HG02623 (cell line): Measurements from ENCODE around the gene CDKAL1.
"Not testable (repeated sequence)": the region's sequence is repeated elsewhere in the genome, so short reads cannot be mapped to it uniquely, and the experiment has no call there.

Experiments used
- ATAC-seq: cut with Tn5 transposase; IDR thresholded peaks from one replicate; pipeline ENCODE4 v1.9.1; 2021; ENCODE audit warnings: moderate library complexity; ENCODE audit not compliant: unreplicated experiment

Gene CDKAL1

DNA sequence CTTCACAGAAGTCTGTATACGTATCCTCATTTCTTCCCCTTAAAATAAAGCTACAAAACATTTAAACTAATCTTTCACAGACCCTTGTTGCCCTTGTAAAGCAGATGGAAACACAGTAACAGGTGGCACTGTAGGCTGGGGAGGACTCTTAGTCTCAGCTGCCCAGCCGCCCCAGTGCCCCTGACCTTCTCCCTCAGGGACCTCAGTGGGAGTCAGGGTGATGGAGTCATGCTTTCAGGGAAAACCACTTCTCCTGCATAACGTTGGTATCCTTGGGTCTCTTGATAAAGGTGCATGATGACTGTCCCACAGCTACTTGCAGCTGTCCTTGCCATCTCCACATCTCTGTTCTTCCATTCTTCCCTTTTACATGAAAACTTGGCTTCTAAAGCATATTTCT lies 198.6 kb downstream of the CDKAL1 start:
- no peak for ATAC-seq

DNA sequence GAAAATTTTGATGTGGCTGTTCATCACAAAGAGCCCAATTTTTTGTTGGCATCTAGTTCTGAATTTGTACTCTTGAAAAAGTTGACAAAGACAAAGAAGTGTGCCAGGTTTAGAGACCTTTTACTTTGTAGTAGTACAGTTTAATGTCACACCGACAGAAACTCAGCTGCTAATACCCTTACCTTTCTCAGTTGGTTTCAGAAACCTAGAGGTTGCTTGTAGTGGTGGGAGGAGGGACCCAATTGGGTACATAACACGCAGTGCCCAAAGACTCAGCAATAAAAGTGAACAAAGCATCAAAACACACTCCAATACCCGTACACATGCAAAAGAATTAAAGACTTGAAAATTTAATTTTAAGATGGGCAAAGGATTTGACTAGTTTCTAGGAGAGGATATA lies 203.7 kb downstream of the CDKAL1 start:
- ATAC-seq: no peak

DNA sequence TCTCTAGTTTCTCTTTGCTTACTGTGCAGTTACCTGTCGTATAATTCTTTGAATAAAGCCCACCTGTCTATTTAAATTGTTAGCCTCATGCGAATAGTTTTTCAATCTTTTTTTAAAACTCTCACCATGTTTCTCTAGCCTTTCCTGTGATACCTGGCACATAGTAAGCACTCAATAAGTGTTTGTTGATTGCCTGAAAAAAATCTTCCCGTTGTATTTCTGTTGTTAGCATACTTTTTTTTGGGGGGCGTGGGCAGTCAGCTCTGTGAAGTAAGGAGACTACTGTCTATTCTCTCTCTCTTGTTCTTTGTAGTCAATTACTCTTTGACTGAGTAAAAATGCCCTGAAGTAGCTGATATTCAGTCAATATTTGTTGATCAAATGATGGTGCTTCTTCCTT lies 205.8 kb downstream of the CDKAL1 start:
- no peak for ATAC-seq

DNA sequence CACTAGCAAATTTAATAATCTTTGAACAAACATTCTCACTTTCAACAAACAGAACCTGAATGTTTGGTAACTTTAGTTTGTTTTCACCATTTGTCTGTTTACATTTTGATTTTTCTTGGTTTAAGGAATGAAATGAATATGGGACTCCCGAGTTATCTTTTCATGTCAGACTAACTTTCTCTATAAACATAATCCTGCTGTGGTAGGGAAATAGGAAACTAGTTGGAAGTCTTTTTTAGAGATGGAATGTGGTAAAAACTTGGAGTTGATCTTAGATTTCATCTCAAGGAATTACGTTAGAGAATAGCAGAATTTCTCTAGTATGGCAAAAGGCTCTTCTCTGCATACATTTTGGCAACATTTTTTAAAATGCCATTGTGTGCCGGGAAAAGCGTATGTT lies 206.5 kb downstream of the CDKAL1 start:
- ATAC-seq: no peak

DNA sequence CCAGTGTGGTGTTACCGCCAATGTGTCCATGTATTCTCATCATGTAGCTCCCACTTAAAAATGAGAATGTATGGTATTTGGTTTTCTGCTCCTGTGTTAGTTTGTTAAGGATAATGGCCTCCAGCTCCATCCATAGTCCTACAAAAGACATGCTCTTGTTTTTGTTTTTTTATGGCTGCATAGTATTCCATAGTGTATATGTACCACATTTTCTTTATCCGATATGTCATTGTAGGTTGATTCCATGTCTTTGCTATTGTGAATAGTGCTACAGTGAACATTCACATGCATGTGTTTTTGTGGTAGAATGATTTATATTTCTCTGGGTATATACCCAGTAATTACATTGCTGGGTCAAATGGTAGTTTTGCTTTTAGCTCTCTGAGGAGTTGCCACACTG lies 207.2 kb downstream of the CDKAL1 start:
- ATAC-seq: no peak

DNA sequence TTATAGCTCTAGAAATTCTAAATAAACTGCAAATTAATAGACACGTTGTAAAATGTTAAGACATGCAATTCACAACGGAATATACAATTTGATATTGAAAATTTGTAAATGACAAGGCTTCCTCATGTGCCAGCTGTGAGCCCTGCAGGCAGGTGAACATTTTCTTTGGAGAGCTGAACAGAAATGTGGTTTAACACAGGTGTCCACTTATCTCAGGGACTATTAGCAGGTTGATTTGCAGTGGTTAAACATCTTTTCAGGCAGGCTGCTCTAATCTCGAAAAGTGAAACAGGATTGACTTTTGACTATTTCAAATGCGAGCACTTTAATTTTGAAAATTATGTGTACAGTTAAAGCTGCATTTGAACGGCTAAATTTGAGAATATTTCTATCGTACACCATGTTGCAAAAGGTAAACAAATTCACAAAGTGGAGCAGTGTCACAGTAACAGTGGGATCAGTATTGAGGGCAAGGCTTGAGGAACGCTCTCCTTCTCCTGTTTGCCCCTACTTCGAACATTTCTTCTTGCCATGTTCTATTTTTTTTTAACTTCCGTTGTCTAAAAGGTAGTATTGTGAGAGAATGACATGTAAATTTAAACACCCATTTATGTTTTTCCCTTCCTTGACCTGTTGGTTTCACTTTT lies 210.8 kb downstream of the CDKAL1 start:
- no peak for ATAC-seq

DNA sequence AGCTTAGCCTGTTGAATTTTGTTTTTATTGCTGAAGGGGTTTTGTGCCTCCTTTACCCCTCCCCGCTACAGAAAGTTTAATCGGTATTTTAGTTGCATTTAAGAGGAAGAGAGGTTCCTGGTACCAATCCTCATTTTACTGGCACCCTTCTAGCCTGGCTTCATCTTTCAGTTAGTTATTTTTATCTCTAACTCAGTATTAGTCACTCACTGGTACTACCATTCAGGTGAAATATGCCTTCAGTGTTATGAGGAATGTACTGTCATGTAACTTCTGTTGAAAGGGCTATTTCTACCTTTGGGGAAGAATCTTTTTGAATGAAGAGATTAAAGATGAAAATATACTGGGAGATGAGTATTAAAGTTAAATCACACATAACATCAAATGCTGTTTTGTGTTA lies 211.8 kb downstream of the CDKAL1 start:
- ATAC-seq: no peak

DNA sequence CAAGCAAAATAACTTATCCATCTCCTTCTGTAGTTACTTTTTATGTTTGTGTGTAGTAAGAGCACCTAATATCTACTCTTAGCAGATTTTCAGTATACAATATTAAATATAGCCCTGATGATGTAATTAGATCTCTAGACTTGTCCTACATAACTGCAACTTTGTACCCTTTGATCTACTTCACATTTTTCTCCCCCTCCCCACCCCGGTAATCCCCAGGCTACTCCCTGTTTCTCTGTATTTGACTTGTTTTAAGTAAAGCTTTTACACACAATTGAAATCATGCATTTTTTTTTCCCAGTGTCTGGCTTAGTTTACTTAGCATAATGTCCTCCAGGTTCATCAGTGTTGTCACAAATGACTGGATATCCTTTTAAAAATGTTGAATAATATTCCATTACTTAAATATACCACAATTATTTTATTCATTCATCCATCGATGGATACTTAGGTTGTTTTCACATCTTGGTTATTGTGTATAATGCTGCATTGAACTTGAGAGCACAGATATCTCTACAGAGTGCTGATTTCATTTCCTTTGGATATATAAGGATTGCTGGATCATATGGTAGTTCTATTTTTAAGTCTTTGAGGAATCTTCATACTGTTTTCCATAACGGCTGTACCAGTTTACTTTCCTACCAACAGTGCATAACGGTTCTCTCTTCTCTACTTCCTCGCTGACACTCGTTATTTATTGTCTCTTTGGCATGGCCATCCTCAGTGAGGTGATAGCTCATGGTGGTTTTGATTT lies 212.7 kb downstream of the CDKAL1 start:
- no peak for ATAC-seq

DNA sequence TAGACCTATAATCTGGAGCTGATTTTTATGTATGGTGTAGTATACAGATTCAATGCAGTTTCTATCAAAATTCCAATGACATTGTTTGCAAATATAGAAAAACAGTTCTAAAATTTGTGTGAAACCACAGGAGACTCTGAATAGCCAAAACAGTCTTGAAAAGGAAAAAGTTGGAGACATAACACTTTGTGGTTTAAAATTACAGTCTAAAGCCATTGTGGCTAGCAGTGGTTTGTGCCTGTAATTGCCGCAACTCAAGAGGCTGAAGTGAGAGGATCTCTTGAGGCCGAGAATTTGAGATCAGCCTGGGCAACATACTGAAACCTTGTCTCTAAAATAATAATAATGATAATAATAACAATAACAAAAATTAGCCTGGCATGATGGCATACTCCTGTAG lies 213.7 kb downstream of the CDKAL1 start:
- no peak for ATAC-seq

DNA sequence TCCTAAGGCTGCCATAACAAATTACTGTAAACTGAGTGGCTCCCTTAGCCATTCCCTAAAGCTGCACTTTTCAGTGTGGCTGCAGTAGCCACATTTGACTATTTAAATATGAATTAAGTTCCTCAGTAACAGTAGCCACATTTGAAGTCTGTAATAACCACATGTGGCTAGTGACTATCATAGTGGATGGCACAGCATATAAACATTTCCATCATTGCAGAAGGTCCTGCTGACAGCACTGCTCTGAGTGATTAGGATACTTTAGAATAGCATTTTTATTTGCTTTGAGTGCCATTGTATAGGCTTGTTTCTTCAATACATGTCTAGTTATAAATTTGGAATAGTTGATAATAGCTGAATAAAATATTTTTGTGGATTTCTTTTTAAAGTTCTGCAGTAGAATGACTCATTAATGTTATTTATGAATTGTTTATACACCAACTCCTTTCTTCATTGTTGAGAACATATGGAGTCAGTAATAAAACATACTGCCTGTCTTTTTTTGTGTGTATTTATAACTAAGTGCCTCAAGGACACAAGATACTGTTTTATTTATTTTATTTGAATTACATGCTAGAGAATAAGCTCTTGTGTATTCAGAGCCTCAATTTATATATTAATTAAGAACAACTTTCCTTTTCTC lies 217.2 kb downstream of the CDKAL1 start:
- ATAC-seq: no peak

DNA sequence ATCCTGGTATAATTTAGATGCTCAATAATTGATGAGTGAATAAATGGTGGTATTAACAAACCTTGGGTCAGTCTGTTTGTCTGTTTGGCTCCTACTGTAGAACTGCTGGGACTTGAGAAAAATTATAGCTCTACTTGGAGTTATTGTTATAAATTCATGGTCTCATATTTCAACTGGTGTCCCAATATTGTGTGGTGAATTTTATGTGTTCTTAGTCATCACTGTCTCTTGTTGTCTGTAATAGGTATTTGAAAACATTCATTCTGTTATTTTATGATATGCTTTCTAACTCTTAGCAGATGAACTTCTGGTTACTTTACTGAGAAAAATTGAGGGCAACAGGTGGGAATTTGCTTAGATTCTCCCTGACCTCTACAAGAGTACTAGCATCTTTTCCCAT lies 221.4 kb downstream of the CDKAL1 start:
- no peak for ATAC-seq

DNA sequence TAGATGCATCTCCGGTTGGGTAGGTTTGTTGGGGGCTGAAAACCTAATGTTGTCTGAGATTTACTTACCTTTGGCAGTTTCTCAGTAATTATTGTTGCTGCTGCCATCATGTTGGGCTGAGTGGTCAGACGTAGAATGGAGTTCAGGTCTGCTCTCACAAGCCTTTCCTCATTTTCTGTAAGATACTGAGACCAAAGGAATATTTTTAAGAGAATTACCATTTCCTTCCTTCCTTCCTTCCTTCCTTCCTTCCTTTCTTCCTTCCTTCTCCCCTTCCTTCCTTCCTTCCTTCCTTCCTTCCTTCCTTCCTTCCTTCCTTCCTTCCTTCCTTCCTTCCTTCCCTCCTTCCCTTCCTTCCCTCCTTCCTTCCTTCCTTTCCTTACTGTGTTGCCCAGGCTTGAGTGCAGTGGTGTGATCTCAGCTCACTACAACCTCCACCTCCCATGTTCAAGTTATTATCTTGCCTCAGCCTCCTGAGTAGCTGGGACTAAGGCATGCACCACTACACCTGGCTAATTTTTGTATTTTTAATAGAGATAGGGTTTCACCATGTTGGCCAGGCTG lies 222.4 kb downstream of the CDKAL1 start:
- not testable (repeated sequence) for ATAC-seq

DNA sequence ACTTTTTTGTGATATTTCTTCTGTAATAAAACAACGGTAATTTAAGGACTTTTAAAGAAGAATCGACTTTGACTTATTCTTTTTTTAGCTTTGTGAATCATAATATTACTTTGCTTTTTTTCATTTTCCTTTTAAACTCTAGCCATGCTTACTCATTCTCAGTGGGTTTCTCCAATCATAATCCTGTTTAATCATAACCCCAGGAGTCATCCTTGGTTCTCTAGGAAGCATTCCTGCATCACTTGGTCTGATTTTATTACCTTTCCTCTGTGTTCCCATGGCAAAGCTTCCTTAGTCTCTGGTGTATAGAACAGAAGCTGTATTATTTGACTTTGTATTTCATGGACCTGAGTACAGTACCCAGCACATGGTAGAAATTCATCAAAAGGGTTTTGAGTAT lies 223.5 kb downstream of the CDKAL1 start:
- no peak for ATAC-seq

DNA sequence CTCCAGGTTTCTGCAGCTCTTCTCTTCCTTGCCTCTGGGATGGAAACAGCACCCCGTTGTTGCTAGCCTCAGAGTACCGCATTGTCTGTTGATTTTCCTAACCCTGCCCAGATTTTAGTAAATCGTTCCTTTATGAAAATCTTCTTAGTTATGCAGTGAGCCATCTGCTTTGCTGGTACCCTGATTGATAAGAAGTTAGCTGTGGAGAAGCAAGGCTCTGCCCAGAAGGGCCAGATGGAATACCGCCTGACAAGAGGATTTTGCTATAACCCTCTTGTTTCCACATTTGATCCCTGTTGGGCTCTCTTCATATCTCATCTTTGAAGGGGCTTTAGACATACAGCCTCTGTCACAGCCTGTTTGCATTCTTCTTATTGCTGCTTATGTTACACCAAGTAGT lies 229.0 kb downstream of the CDKAL1 start:
- ATAC-seq: no peak

DNA sequence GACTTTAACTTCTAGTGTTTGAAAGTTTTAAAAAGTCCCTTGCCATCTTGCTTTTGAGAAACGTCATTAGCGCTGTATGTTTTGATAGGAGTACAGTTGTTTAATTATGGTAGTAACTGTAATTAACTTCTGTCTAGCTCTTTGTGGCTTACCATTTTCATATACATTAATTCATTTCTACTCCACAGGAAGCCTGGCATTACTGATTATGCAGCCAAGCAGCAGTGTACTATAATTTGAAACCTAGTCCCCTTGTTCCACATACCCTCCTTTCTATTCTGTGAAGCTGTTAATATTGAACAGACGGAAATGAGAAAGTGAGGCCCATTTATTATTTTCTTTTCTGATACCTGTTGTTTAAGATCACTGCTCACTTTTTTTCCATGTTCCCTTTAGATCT lies 235.4 kb downstream of the CDKAL1 start:
- ATAC-seq: no peak

DNA sequence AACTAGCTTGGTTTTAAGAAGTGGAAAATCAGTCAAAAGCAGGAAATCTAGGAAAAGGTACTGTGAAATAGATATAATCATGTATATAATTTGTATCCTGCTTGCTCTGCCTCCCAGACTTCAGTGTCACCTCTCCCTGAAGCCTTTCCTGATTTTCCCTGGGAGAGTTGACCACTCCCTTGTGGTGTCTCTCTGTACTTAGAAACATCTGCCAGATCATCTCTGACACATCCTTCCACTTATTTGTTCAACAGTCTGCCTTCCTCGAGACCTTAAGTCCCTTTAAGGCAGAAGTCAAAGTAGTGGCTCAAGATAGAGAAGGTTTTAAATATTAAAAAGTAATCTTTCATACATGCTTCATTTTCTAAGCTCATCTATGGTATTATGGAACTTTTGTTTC lies 236.5 kb downstream of the CDKAL1 start:
- no peak for ATAC-seq

DNA sequence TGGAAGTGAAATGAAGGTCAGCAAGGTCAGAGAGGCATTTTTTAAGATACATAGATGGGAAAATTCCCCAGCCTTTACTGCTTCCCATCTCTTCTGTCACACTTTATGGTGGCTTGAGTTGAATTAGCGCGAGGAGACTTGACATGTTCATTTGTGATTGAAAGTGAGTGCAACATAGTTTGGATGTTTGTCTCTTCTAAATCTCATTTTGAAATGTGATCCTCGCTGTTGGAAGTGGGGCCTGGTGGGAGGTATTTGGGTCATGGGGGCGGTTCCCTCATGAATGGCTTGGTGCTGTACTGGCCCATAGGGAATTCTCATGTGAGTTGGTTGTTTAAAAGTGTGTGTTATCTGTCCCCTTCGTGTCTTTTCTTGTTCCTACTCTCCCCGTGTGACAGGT lies 237.2 kb downstream of the CDKAL1 start:
- no peak for ATAC-seq

DNA sequence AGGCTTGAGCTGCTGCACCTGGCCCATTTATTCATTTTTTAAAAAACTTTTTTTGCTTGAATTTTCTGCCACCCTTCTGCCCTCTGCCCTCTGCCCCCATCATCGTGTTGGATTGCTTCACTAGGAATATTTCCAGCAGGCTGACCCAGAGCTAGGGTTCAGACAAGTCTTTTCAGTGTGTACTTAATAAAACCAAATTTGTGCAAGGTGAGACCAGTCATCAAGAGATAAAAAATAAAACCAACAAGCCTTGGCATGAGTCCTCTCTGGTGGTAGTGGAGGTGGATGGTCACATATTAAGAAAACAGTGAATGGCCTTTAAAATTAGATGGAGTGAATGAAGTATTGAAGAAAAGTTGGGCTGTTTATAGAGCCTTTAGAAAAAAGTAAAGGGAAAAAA lies 239.6 kb downstream of the CDKAL1 start:
- ATAC-seq: no peak

DNA sequence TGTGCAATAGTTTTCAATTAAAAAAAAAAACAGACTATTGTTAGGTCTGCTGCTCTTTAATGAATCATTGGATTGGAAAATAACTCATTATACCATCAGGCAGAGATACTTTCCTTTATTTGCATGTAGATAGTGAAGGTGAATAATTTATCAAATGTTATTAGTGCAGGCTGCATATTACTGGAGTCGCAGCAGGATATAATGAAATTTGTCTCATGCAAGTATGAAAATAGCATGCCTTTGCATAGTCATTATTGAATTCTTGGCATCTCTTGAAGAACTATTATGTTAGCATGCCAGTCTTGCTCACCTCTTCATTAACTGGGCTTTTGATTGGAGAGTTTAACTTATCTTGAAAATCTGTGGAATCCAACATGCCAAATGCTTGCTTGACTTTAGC lies 241.7 kb downstream of the CDKAL1 start:
- ATAC-seq: no peak

DNA sequence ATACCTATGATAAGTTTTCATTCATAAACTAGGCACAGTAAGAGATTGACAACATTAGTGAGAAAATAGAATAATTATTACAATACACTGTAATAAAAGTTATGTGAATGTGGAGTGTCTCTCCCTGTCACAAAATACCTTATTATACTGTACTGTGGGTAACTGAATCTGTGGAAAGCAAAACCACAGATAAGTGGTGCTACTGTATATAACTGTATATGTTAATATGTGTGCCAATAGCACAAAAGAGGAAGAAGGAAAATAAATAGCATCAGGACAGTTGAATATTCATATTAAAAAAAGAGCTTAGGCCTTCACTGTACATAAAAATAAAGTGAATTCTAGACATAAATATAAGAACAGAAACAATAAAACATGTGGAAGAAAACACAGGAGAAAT lies 243.5 kb downstream of the CDKAL1 start:
- ATAC-seq: no peak

DNA sequence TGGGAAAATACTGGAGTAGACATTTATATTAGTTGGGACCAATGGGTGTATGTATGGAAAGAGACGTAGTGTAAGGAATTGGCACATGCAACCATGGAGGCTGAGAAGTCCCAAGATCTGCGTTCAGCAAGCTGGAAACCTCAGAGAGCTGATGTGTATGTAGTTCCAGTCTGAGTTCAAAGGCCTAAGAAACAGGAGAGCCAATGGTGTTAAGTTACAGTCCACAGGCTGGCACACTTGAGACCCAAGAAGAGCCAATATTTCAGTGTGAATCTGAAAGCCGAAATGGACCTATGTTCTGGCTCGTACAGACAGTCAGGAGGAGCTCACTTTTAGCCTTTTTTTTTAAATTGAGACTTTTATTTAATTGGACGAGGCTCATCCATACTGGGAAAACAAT lies 244.2 kb downstream of the CDKAL1 start:
- ATAC-seq: no peak

DNA sequence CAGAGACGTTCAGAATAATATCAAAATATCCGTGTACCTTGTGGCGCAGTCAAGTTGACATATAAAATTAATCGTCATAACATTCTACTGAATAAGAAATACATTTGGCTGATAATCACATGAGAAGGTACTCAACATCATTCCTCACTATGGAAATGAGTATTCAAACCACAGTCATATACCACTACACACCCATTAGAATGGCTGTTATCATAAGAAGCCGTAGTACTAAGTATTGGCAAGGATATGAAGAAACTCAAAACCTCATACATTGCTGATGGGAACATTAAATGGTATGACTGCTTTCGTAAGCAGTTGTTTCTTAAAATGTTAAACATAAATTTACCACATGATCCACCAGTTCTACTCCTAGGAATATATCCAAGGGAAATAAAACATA lies 244.7 kb downstream of the CDKAL1 start:
- ATAC-seq: no peak
